ENCODE data around the gene ANXA6.

ANXA6 gene

DNA sequence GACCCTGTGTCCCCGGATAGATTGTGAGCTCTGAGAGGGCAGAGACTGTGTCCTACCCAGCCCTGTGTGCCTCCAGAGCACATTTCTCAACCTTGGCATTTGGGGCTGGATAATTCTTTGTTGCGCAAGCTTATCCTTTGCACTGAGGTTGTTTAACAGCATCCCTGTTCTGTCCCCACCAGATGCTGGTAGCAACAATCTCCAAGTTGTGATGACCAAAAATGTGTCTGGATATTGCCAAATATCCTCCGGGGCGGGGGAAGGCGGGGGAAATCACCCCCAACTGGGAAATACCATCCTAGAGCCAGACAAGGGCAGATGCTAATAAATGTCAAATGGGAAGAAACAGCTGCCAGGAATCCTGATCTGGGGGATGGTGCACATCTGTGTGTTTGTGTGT lies 52.8 kb downstream of the ANXA6 start:
- Histone ChIP-seq H3K36me3 (ENCODE audit: control insufficient read depth, insufficient read depth, low read length) (peaks cover 60% of the 10 kb centered on the region), H3K4me3 (replicated peaks; ENCODE audit: low read depth, low read length) (no peak overlapping the region), H3K27me3 (replicated peaks; ENCODE audit: control insufficient read depth, insufficient read depth, low read length) (no peaks in the 10 kb centered on the region)
- TF ChIP-seq, protein P1, sequence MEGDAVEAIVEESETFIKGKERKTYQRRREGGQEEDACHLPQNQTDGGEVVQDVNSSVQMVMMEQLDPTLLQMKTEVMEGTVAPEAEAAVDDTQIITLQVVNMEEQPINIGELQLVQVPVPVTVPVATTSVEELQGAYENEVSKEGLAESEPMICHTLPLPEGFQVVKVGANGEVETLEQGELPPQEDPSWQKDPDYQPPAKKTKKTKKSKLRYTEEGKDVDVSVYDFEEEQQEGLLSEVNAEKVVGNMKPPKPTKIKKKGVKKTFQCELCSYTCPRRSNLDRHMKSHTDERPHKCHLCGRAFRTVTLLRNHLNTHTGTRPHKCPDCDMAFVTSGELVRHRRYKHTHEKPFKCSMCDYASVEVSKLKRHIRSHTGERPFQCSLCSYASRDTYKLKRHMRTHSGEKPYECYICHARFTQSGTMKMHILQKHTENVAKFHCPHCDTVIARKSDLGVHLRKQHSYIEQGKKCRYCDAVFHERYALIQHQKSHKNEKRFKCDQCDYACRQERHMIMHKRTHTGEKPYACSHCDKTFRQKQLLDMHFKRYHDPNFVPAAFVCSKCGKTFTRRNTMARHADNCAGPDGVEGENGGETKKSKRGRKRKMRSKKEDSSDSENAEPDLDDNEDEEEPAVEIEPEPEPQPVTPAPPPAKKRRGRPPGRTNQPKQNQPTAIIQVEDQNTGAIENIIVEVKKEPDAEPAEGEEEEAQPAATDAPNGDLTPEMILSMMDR (IDR thresholded peaks at IDR 0.05; ENCODE audit: insufficient read depth, low read length, poor library complexity, severe bottlenecking) = no peak
- no peak for DNase-seq (ENCODE audit: extremely low read depth, insufficient read length)

DNA sequence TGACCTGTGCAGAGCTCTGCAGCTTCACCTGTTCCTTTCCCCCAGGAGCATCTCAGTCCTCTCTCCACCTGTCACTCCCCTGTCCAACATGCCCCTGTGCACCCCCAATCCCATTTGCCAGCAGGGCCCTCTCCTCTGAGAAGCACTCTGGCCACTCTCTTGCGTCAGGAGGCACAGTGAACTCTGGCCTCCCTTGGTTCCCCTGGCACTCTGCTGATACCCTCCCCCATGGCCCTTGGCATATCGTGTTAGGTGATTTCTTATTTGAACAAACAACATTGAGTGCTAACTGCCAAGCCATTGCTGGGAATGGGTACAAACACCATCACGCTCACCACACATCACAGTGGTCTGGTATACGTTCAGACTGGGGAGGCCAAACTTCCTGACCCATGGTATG lies 55.8 kb downstream of the ANXA6 start:
- Histone ChIP-seq H3K27me3 (replicated peaks; ENCODE audit: control insufficient read depth, insufficient read depth, low read length) (no peaks in the 10 kb centered on the region), H3K36me3 (ENCODE audit: control insufficient read depth, insufficient read depth, low read length) (peaks cover 33% of the 10 kb centered on the region), H3K4me3 (replicated peaks; ENCODE audit: low read depth, low read length) (no peak overlapping the region)
- no peak for DNase-seq (ENCODE audit: extremely low read depth, insufficient read length)
- TF ChIP-seq, protein P1 (IDR thresholded peaks at IDR 0.05; ENCODE audit: insufficient read depth, low read length, poor library complexity, severe bottlenecking) = no peak

DNA sequence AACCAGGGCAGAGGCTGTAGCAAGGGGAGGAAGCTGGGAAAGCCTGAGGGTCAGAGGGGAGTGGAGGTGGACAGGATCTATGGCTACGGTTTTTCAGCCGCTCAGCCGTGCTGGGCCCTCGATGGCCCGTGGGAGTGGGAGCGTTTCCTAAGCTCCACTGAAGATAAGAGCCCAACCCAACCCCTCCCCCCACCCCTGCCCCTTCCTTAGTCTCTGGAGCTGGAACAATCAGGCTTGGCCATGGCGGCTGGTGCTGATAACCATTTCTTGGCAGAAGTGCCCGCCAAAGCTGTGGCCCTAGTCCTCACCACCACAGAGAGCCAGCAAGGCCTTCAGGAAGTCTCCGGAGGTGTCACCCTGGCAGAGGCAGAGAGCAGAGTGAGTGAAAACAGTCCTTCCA lies 56.4 kb downstream of the ANXA6 start:
- H3K4me3 ChIP-seq (replicated peaks; ENCODE audit: low read depth, low read length) = no peak overlapping the region
- H3K36me3 ChIP-seq (ENCODE audit: control insufficient read depth, insufficient read depth, low read length) = peaks cover 32% of the 10 kb centered on the region
- no peaks in the 10 kb centered on the region for H3K27me3 ChIP-seq (replicated peaks; ENCODE audit: control insufficient read depth, insufficient read depth, low read length)
- DNase-seq (ENCODE audit: extremely low read depth, insufficient read length) = no peak
- TF ChIP-seq, protein P1 (IDR thresholded peaks at IDR 0.05; ENCODE audit: insufficient read depth, low read length, poor library complexity, severe bottlenecking) = no peak

DNA sequence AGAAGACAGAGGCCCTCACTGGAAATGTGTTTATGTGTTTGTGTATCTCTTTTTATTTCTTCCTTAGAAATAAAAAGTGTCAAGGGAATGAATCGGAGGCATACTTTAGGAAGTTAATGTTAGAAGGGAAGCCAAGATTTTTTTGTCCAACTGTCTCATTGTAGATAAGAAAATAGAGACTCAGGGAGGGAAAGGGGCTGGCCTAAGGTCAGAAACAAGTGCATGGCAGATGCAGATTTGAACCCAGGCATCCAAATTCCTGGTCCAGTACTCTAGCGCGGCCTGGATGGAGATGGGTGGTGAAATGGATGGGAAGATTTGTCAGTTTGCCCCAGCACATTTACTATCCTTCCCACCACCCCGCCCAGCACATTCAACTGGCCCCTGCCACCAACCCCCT lies 56.9 kb downstream of the ANXA6 start:
- DNase-seq (ENCODE audit: extremely low read depth, insufficient read length) = no peak
- no peak overlapping the region for H3K4me3 ChIP-seq (replicated peaks; ENCODE audit: low read depth, low read length)
- H3K36me3 ChIP-seq (ENCODE audit: control insufficient read depth, insufficient read depth, low read length) = peaks cover 31% of the 10 kb centered on the region
- no peaks in the 10 kb centered on the region for H3K27me3 ChIP-seq (replicated peaks; ENCODE audit: control insufficient read depth, insufficient read depth, low read length)
- TF ChIP-seq, protein P1 (IDR thresholded peaks at IDR 0.05; ENCODE audit: insufficient read depth, low read length, poor library complexity, severe bottlenecking) = no peak

DNA sequence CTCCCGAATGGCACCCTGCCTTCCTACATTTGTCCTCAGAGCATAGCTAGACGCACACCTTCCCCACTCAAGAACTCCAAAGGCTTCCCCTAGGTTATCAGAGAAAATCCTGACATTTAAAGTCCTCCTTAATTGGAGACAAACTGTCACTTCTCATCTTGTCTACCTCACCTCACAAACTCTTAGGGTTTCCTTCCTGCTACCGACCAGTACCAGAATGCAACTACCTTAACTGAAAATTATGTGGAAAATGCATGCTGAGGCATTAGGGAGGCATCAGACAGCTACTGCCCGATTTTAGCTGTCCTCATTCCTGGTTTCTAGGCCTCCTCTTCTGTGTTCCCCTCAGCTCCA lies 58.8 kb downstream of the ANXA6 start:
- no peak overlapping the region for H3K4me3 ChIP-seq (replicated peaks; ENCODE audit: low read depth, low read length)
- no peaks in the 10 kb centered on the region for H3K27me3 ChIP-seq (replicated peaks; ENCODE audit: control insufficient read depth, insufficient read depth, low read length)
- no peak for DNase-seq (ENCODE audit: extremely low read depth, insufficient read length)
- TF ChIP-seq, protein P1 (IDR thresholded peaks at IDR 0.05; ENCODE audit: insufficient read depth, low read length, poor library complexity, severe bottlenecking) = no peak
- peaks cover 16% of the 10 kb centered on the region for H3K36me3 ChIP-seq (ENCODE audit: control insufficient read depth, insufficient read depth, low read length)
